Measurements from ENCODE around the gene P4HA2. TPM values are rescaled to one million over a fixed set of nuclear protein-coding genes. Genes with fewer than 3 reads are reported as not detected.
"Not testable (repeated sequence)": the region's sequence is repeated elsewhere in the genome, so short reads cannot be mapped to it uniquely, and the experiment has no call there.

P4HA2 gene
- polyA plus RNA-seq, 5 donors: 24.6 to 42.9 (median 26.7) TPM

DNA sequence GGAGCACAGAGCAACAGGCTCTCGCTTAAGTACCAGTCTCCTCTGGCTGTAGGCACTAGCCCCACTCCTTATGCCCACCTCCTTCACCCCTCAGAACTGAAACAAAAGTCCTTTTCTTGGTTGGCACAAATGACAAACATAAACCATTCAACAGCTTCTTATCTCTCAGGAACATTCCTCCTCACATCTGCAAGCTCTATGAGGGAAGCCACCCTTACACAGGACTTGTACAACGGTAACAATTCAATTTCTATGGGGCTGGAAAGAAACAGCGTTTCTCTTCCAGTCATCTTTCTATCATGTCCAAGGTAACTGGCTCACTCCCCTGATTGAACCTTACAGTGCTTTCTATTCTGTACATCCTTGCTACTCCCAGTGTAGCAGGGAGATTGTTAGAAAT, 80.0 kb downstream of the P4HA2 start:
- DNase-seq: no peak

DNA sequence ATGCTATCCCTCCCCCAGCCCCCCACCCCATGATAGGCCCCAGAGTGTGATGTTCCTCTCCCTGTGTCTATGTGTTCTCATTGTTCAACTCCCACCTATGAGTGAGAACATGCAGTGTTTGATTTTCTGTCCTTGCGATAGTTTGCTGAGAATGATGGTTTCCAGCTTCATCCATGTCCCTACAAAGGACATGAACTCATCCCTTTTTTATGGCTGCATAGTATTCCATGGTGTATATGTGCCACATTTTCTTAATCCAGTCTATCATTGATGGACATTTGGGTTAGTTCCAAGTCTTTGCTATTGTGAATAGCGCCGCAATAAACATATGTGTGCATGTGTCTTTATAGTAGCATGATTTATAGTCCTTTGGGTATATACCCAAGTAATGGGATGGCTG, 82.3 kb downstream of the P4HA2 start:
- DNase-seq: not testable (repeated sequence)

DNA sequence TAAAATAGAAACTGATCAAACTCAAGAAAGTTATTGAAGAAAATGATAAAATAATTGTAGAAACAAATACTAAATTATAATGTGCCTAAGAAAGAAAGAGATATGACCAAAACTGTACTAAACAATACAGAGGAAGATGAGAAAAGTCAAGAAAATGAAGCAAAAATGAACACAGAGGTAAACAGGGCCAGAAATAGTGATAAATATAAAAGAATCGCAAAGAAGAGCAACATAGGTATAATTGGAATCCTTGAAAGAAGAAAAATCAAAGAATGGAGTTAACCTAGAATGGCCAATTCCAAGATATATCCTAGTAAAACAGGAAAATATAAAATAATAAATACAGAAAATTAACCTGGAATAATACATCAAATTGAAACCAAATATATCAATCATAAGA, 84.5 kb downstream of the P4HA2 start:
- DNase-seq: no peak

DNA sequence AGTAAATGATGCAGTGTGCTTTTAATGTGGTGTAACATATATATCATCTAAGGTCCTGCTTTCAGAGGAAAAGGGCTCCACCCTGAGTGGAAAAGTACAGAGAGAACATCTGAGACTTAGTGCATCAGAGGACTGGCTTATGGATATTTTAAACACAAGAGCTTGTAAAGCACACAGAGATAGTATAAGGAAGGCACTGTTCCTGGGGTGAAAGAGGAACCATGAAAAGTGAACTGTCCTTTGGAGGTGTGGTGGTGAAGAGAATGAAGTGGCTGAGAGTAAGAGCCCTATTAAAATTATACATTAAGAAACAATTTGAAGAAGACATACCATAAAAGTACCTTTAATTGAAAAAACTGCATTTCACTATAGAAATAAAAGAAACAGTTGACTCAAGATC, 85.2 kb downstream of the P4HA2 start:
- no peak for DNase-seq

Other genes with a start within 250 kb of the P4HA2 start
- gene ACSL6, start 216.2 kb downstream of the P4HA2 start, polyA plus RNA-seq (ENCODE audit: insufficient read depth in 1 of 5, insufficient read length in 5 of 5, low replicate concordance in 1 of 5): 1 to 10 TPM in 3 of 5 donors, under 1 TPM in 2; 0.35 to 2.7 (median 1.0) TPM
- gene IL3, start 167.2 kb downstream of the P4HA2 start, polyA plus RNA-seq (ENCODE audit: insufficient read depth in 1 of 5, insufficient read length in 5 of 5, low replicate concordance in 1 of 5): not detected
- under 1 TPM in 3 of 5 donors, not detected in 2; 0.14 to 0.30 (median 0.18) TPM for gene CSF2, start 154.1 kb downstream of the P4HA2 start, polyA plus RNA-seq (ENCODE audit: insufficient read depth in 1 of 5, insufficient read length in 5 of 5, low replicate concordance in 1 of 5)
- 10 to 100 TPM in 2 of 5 donors, 1 to 10 TPM in 3; 8.9 to 18.2 (median 10.0) TPM for gene PDLIM4, start 29.8 kb upstream of the P4HA2 start, polyA plus RNA-seq (ENCODE audit: insufficient read depth in 1 of 5, insufficient read length in 5 of 5, low replicate concordance in 1 of 5)
- gene SLC22A4, start 66.5 kb upstream of the P4HA2 start, polyA plus RNA-seq (ENCODE audit: insufficient read depth in 1 of 5, insufficient read length in 5 of 5, low replicate concordance in 1 of 5): 1 to 10 TPM; 3.0 to 3.8 (median 3.1) TPM
- gene SLC22A5, start 141.9 kb upstream of the P4HA2 start, polyA plus RNA-seq (ENCODE audit: insufficient read depth in 1 of 5, insufficient read length in 5 of 5, low replicate concordance in 1 of 5): 10 to 100 TPM; 11.6 to 17.1 (median 15.8) TPM